WTC11 (cell line): ENCODE data around the gene TIGD3. TPM values are rescaled to one million over a fixed set of nuclear protein-coding genes. Genes with fewer than 3 reads are reported as not detected.

ENCODE experiments used
- ATAC-seq: fragments of 200-7000 bp; cut with Tn5 transposase; 2 replicates; pipeline ENCODE4 v1.10.0; 2021; ENCODE audit warnings: mild to moderate bottlenecking, moderate library complexity
- Bru-seq: library from RNA; stranded (reverse); fragments of 400-500 nt; gene quantifications from one replicate; lab custom pipeline; 2021; lab: Mats Ljungman, UMichigan
- CTCF ChIA-PET: fragments of 300-600 bp; sonication (Branson Sonifier 250); formaldehyde crosslinking; loops from one replicate; lab custom pipeline; 2021; ENCODE audit warnings: antibody characterized with exemption; lab: Charles Lee
- POLR2A ChIA-PET: fragments of 350-600 bp; sonication (Branson Sonifier 250); formaldehyde crosslinking; loops from one replicate; lab custom pipeline; 2021; ENCODE audit warnings: antibody characterized with exemption; lab: Charles Lee
- DNase-seq: peaks from one replicate; pipeline ENCODE4 v3.0.0; 2021; ENCODE audit warnings: low spot score
- H3K27ac Mint-ChIP-seq: 2 replicates; pipeline ENCODE4 v1.8.0; 2021; ENCODE audit warnings: mixed read lengths
- H3K27me3 Mint-ChIP-seq: 2 replicates; pipeline ENCODE4 v1.8.0; 2021; ENCODE audit warnings: low read depth, mild to moderate bottlenecking, moderate library complexity, mixed read lengths
- H3K36me3 Mint-ChIP-seq: 2 replicates; pipeline ENCODE4 v1.8.0; 2021; ENCODE audit warnings: mixed read lengths
- H3K4me1 Mint-ChIP-seq: 2 replicates; pipeline ENCODE4 v1.8.0; 2022; ENCODE audit warnings: mixed read lengths
- H3K4me3 Mint-ChIP-seq: 2 replicates; pipeline ENCODE4 v1.8.0; 2021; ENCODE audit warnings: mild to moderate bottlenecking, moderate library complexity, mixed read lengths
- H3K9me3 Mint-ChIP-seq: 2 replicates; pipeline ENCODE4 v1.8.0; 2021; ENCODE audit warnings: mixed read lengths
- CBFB ChIP-seq: sonication (generic); formaldehyde crosslinking; IDR thresholded peaks from 2 replicates; pipeline ENCODE4 v1.8.1; 2022; ENCODE audit warnings: mild to moderate bottlenecking, low read depth, missing genetic modification reagents
- CREM ChIP-seq: sonication (generic); formaldehyde crosslinking; IDR thresholded peaks from 2 replicates; pipeline ENCODE4 v1.8.1; 2022; ENCODE audit warnings: mild to moderate bottlenecking, missing genetic modification reagents, moderate library complexity
- E2F1 ChIP-seq: sonication (generic); formaldehyde crosslinking; IDR thresholded peaks from 2 replicates; pipeline ENCODE4 v1.8.0; 2022; ENCODE audit warnings: mild to moderate bottlenecking, missing genetic modification reagents
- ELF4 ChIP-seq: sonication (generic); formaldehyde crosslinking; IDR thresholded peaks from 2 replicates; pipeline ENCODE4 v1.8.1; 2022; ENCODE audit warnings: low read depth, mild to moderate bottlenecking, moderate library complexity, missing genetic modification reagents
- EMX1 ChIP-seq: fragments of 250-450 bp; sonication (Bioruptor Pico); IDR thresholded peaks from 2 replicates; pipeline ENCODE4 v1.8.0; 2021; ENCODE audit warnings: mild to moderate bottlenecking
- FOXK1 ChIP-seq: sonication (generic); formaldehyde crosslinking; IDR thresholded peaks from 2 replicates; pipeline ENCODE4 v1.8.0; 2022; ENCODE audit warnings: mild to moderate bottlenecking, moderate library complexity, missing genetic modification reagents
- FOXP4 ChIP-seq: sonication (generic); formaldehyde crosslinking; IDR thresholded peaks from 2 replicates; pipeline ENCODE4 v1.8.0; 2022; ENCODE audit warnings: mild to moderate bottlenecking, missing genetic modification reagents
- IRF2 ChIP-seq: sonication (generic); formaldehyde crosslinking; IDR thresholded peaks from 2 replicates; pipeline ENCODE4 v1.8.0; 2022; ENCODE audit warnings: low read depth, missing genetic modification reagents, borderline replicate concordance
- KAT7 ChIP-seq: sonication (generic); formaldehyde crosslinking; IDR thresholded peaks from 2 replicates; pipeline ENCODE4 v1.8.1; 2023; ENCODE audit warnings: missing genetic modification reagents, mild to moderate bottlenecking, borderline replicate concordance
- MLX ChIP-seq: sonication (generic); formaldehyde crosslinking; IDR thresholded peaks from 2 replicates; pipeline ENCODE4 v1.8.1; 2023; ENCODE audit warnings: mild to moderate bottlenecking, missing genetic modification reagents, moderate library complexity
- NFYB ChIP-seq: sonication (generic); formaldehyde crosslinking; conservative IDR thresholded peaks from 2 replicates; pipeline ENCODE4 v1.8.0; 2022; ENCODE audit warnings: low read depth, missing genetic modification reagents
- NR1H2 ChIP-seq: sonication (generic); formaldehyde crosslinking; IDR thresholded peaks from 2 replicates; pipeline ENCODE4 v1.9.0; 2021; ENCODE audit warnings: mild to moderate bottlenecking, moderate library complexity, missing genetic modification reagents
- PRDM15 ChIP-seq: sonication (generic); formaldehyde crosslinking; IDR thresholded peaks from 2 replicates; pipeline ENCODE4 v1.8.0; 2022; ENCODE audit warnings: missing genetic modification reagents
- PREB ChIP-seq: sonication (generic); formaldehyde crosslinking; IDR thresholded peaks from 2 replicates; pipeline ENCODE4 v1.8.1; 2022; ENCODE audit warnings: mild to moderate bottlenecking, missing genetic modification reagents, moderate library complexity, borderline replicate concordance
- PRRX2 ChIP-seq: fragments of 250-450 bp; sonication (Bioruptor Pico); IDR thresholded peaks from 2 replicates; pipeline ENCODE4 v1.8.0; 2021; ENCODE audit warnings: mild to moderate bottlenecking
- SMAD3 ChIP-seq: sonication (generic); formaldehyde crosslinking; IDR thresholded peaks from 2 replicates; pipeline ENCODE4 v1.8.0; 2022; ENCODE audit warnings: missing genetic modification reagents, mild to moderate bottlenecking, borderline replicate concordance
- TCF7 ChIP-seq: sonication (generic); formaldehyde crosslinking; IDR thresholded peaks from 2 replicates; pipeline ENCODE4 v1.8.0; 2022; ENCODE audit warnings: mild to moderate bottlenecking, low read depth, missing genetic modification reagents, moderate library complexity
- USF1 ChIP-seq: sonication (generic); formaldehyde crosslinking; IDR thresholded peaks from 2 replicates; pipeline ENCODE4 v1.8.0; 2022; ENCODE audit warnings: mild to moderate bottlenecking, missing genetic modification reagents
- USF2 ChIP-seq: sonication (generic); formaldehyde crosslinking; IDR thresholded peaks from 2 replicates; pipeline ENCODE4 v1.8.1; 2023; ENCODE audit warnings: mild to moderate bottlenecking, missing genetic modification reagents, moderate library complexity
- ZMAT4 ChIP-seq: fragments of 250-450 bp; sonication (Bioruptor Pico); IDR thresholded peaks from 2 replicates; pipeline ENCODE4 v1.9.0; 2021; ENCODE audit warnings: mild to moderate bottlenecking
- ZNF121 ChIP-seq: sonication (generic); formaldehyde crosslinking; IDR thresholded peaks from 2 replicates; pipeline ENCODE4 v1.8.0; 2023; ENCODE audit warnings: missing genetic modification reagents
- ZNF219 ChIP-seq: sonication (generic); formaldehyde crosslinking; IDR thresholded peaks from 2 replicates; pipeline ENCODE4 v1.8.0; 2023; ENCODE audit warnings: missing genetic modification reagents, mild to moderate bottlenecking, borderline replicate concordance
- long read RNA-seq, 3 experiments: library from RNA in 1 of 3; library from capped mRNA in 1 of 3; library from polyadenylated mRNA in 1 of 3; unstranded in 2 of 3; stranded (forward) in 1 of 3; transcript quantifications; one replicate each; pipeline ENCODE4 v2.0.0, GENCODE V29; 2021
- total RNA-seq: library from RNA; stranded (reverse); gene quantifications from 3 replicates; pipeline ENCODE4 v1.2.3, GENCODE V29; 2021

TIGD3 gene
- total RNA-seq: 1.9 to 2.3 TPM (median 2.1 TPM) in 3 replicates
- Bru-seq, nascent RNA: percentile 33 among the genes with signal in this experiment
- long read RNA-seq, experiment 1, partial matches to known transcripts: 0 of 5 reads
- long read RNA-seq, experiment 1, other reads (novel, unspliced or antisense): 2 of 5 reads
- long read RNA-seq, experiment 2, partial matches to known transcripts: 0 of 3 reads
- long read RNA-seq, experiment 2, other reads (novel, unspliced or antisense): 2 of 3 reads
- long read RNA-seq, experiment 3, partial matches to known transcripts: 1 of 1 reads
- long read RNA-seq, experiment 3, other reads (novel, unspliced or antisense): 0 of 1 reads

GRCh38 chr11:65354265-65355012 lies at the start of gene TIGD3:
TIGD3 (plus strand) TSS chr11:65354751; CDS start chr11:65355809, 1,058 bp downstream.
- POLR2A ChIA-PET: interaction anchor here (0.6 to 2.7 kb wide), 10 partner anchors 21 to 186 kb away, joined by 3 to 8 read pairs (median 3); partner anchors contain the start of genes DPF2, POLA2 and SCYL1
- Mint-ChIP-seq H3K27ac (peak within 1 kb of the TSS; percentile 19; the same call in 1 of the 2 replicates), H3K27me3 (peaks cover 30% of the 10 kb centered on the region), H3K9me3 (no peaks in the 10 kb centered on the region), H3K4me3 (peak within 1 kb of the TSS; percentile 81), H3K36me3 (peaks cover 21% of the 10 kb centered on the region), H3K4me1 (peaks cover 10% of the 10 kb centered on the region)
- DNase-seq (peak; percentile 99), ATAC-seq (peak; percentile 95)
- CTCF ChIA-PET: interaction anchor here (0.6 to 3.3 kb wide), 15 partner anchors 11 to 216 kb away, joined by 3 to 30 read pairs (median 3); partner anchors contain the start of genes CAPN1, CDC42EP2, DPF2 and ZNRD2
- 0 out of 2 replicates have a peak, but pooled peaks have one; percentile 54 for TF ChIP-seq USF1
- TF ChIP-seq SMAD3 (CRISPR knock-in tag): peak; percentile 39; the same call in 1 of the 2 replicates
- no peak for TF ChIP-seq IRF2 (CRISPR knock-in tag)
- no peak for TF ChIP-seq ZMAT4 (CRISPR knock-in tag)
- TF ChIP-seq MLX: no peak
- no peak for TF ChIP-seq ZNF219
- no peak for TF ChIP-seq NR1H2 (CRISPR knock-in tag)
- TF ChIP-seq FOXK1: peak; percentile 42; the same call in 1 of the 2 replicates
- no peak for TF ChIP-seq FOXP4
- peak; percentile 81 for TF ChIP-seq NFYB (CRISPR knock-in tag)
- TF ChIP-seq PREB (CRISPR knock-in tag): no peak
- no peak for TF ChIP-seq ELF4 (CRISPR knock-in tag)
- TF ChIP-seq PRDM15 (CRISPR knock-in tag): peak; percentile 9; the same call in 1 of the 2 replicates
- TF ChIP-seq CBFB (CRISPR knock-in tag): 0 out of 2 replicates have a peak, but pooled peaks have one; percentile 83
- no peak for TF ChIP-seq ZNF121
- no peak for TF ChIP-seq KAT7 (CRISPR knock-in tag)
- TF ChIP-seq EMX1: peak; percentile 64; the same call in 1 of the 2 replicates
- TF ChIP-seq E2F1 (CRISPR knock-in tag): 0 out of 2 replicates have a peak, but pooled peaks have one; percentile 56
- TF ChIP-seq PRRX2 (CRISPR knock-in tag): peak; percentile 9; the same call in 1 of the 2 replicates
- no peak for TF ChIP-seq TCF7 (CRISPR knock-in tag)
- TF ChIP-seq USF2: no peak
- 0 out of 2 replicates have a peak, but pooled peaks have one; percentile 25 for TF ChIP-seq CREM (CRISPR knock-in tag)
